K562 (cell line): ENCODE results near the gene TBC1D17. TPM values are rescaled to one million over a fixed set of nuclear protein-coding genes. Genes with fewer than 3 reads are reported as not detected.

ENCODE experiments used
- ARID2 ChIP-seq: fragments of 450-650 bp; IDR thresholded peaks from 2 replicates; pipeline ENCODE4 v1.6.1; 2017; ENCODE audit warnings: antibody characterized with exemption, mild to moderate bottlenecking
- DACH1 ChIP-seq: fragments of 450-650 bp; IDR thresholded peaks from 2 replicates; pipeline ENCODE4 v1.6.1; 2018; ENCODE audit not compliant: partially characterized antibody
- DPF2 ChIP-seq: fragments of 450-650 bp; IDR thresholded peaks from 2 replicates; pipeline ENCODE4 v1.6.1; 2016
- HDAC1 ChIP-seq, 2 experiments: fragments of 450-650 bp; IDR thresholded peaks; 2 replicates each; pipeline ENCODE4 v1.6.1; 2016 to 2017; ENCODE audit warnings: inconsistent platforms in 1 of 2, mild to moderate bottlenecking in 1 of 2, moderate library complexity in 1 of 2
- HEY1 ChIP-seq: fragments of 250-450 bp; sonication (Bioruptor Pico); IDR thresholded peaks from 2 replicates; pipeline ENCODE4 v1.5.0; 2020; ENCODE audit warnings: mild to moderate bottlenecking, moderate library complexity, borderline replicate concordance
- MGA ChIP-seq: fragments of 450-650 bp; IDR thresholded peaks from 2 replicates; pipeline ENCODE4 v1.6.1; 2016; ENCODE audit warnings: mild to moderate bottlenecking, moderate library complexity
- MTA3 ChIP-seq: fragments of 450-650 bp; formaldehyde crosslinking; IDR thresholded peaks from 2 replicates; pipeline ENCODE4 v1.6.1; 2017; ENCODE audit warnings: mild to moderate bottlenecking, borderline replicate concordance
- NCOA1 ChIP-seq: fragments of 450-650 bp; IDR thresholded peaks from 2 replicates; pipeline ENCODE4 v1.6.1; 2016; ENCODE audit warnings: low read depth
- PTRF ChIP-seq: fragments of 450-650 bp; IDR thresholded peaks from 2 replicates; pipeline ENCODE4 v1.6.1; 2016; ENCODE audit warnings: mild to moderate bottlenecking, missing genetic modification characterization, missing compliant biosample characterization
- SNRNP70 ChIP-seq: fragments of 200-400 bp; formaldehyde crosslinking; optimal IDR thresholded peaks from 2 replicates; pipeline ENCODE3; 2017; ENCODE audit warnings: low read depth, low read length
- SUPT5H ChIP-seq: fragments of 450-650 bp; IDR thresholded peaks from 2 replicates; pipeline ENCODE4 v1.6.1; 2016
- TRIM25 ChIP-seq: fragments of 450-650 bp; IDR thresholded peaks from 2 replicates; pipeline ENCODE4 v1.7.0; 2016; ENCODE audit warnings: borderline replicate concordance
- ZBTB5 ChIP-seq: fragments of 450-650 bp; IDR thresholded peaks from 2 replicates; pipeline ENCODE4 v1.6.1; 2017; ENCODE audit warnings: antibody characterized with exemption
- ZBTB8A ChIP-seq: fragments of 450-650 bp; IDR thresholded peaks from 2 replicates; pipeline ENCODE4 v1.6.1; 2018; ENCODE audit warnings: mild to moderate bottlenecking, moderate library complexity; ENCODE audit not compliant: partially characterized antibody
- ZNF696 ChIP-seq: fragments of 250-450 bp; sonication (Bioruptor Pico); conservative IDR thresholded peaks from 2 replicates; pipeline ENCODE4 v1.4.0; 2020; ENCODE audit warnings: mild to moderate bottlenecking, moderate library complexity
- polyA plus RNA-seq, 8 experiments: library from polyadenylated mRNA; depleted of rRNA in 4 of 8; stranded (reverse) in 5 of 8; unstranded in 3 of 8; fragments of >200 nt; fragmentation: Nextera tagmentation in 2 of 8; fragmentation: Illumina TruSeq in 1 of 8; extraction: Ambion mirVana in 2 of 8; extraction: Trizol in 1 of 8; gene quantifications; 2 replicates each; pipeline versions ENCODE4 v1.2.1 to v1.2.3, GENCODE V29; 2011 to 2014; ENCODE audit warnings: inconsistent platforms in 1 of 8, missing spikeins in 1 of 8
- total RNA-seq, 7 experiments: library from RNA; depleted of rRNA in 6 of 7; stranded (reverse); fragments of >200 nt in 6 of 7; fragmentation: Illumina TruSeq in 2 of 7; extraction: Trizol in 2 of 7; gene quantifications; 2 replicates each; pipeline versions ENCODE4 v1.2.1 to v1.2.3, GENCODE V29; 2011 to 2021; ENCODE audit warnings: low replicate concordance in 1 of 7

Gene TBC1D17
- total and polyA plus RNA-seq, 9 of the 15 experiments (the other 6 are each of a cell fraction or from before 2014, with no cell fraction given): 0.42 to 16.0 (median 3.8) TPM

- TF ChIP-seq DPF2: 0 out of 2 replicates have a peak, but pooled peaks have one; percentile 12
- TF ChIP-seq ZNF696 (CRISPR knock-in tag): no peak
- TF ChIP-seq ARID2: 0 out of 2 replicates have a peak, but pooled peaks have one; percentile 20
- TF ChIP-seq HEY1 (CRISPR knock-in tag): no peak
- TF ChIP-seq ZBTB5: no peak
- peak; percentile 96 for TF ChIP-seq SUPT5H
- peak; percentile 94 for TF ChIP-seq MTA3
- TF ChIP-seq TRIM25: no peak
- peak in 1 of 2 experiments; percentile 46; a peak in 2 of 4 replicates for TF ChIP-seq HDAC1 (IDR thresholded peaks at IDR 0.05)
- no peak for TF ChIP-seq SNRNP70
- peak; percentile 99 for TF ChIP-seq MGA
- no peak for TF ChIP-seq DACH1
- no peak for TF ChIP-seq ZBTB8A
- no peak for TF ChIP-seq PTRF (tag)
- TF ChIP-seq NCOA1: no peak
Measured at GRCh38 chr19:49929121-49929610, 51.7 kb downstream of the TBC1D17 start, which contains the start of the genes ATF5 and NUP62 (continued).
